ENCODE measurements around the gene CACNA1F.

Gene CACNA1F

GRCh38 chrX:49208399-49208798 is 24.7 kb downstream of the CACNA1F start:
- H3K4me3 ChIP-seq (ENCODE audit: low read length): no peak overlapping the region
- no peak for TF ChIP-seq CTCF (conservative IDR thresholded peaks at IDR 0.05; ENCODE audit: low read length)
- no peak for DNase-seq (ENCODE audit: low read depth)

- no peak for DNase-seq (ENCODE audit: low read depth)
- H3K4me3 ChIP-seq (ENCODE audit: low read length): no peak overlapping the region
- no peak for TF ChIP-seq CTCF (conservative IDR thresholded peaks at IDR 0.05; ENCODE audit: low read length)
Observed at GRCh38 chrX:49206543-49206942, 26.6 kb downstream of the CACNA1F start.

- no peak overlapping the region for H3K4me3 ChIP-seq (ENCODE audit: low read length)
- no peak for DNase-seq (ENCODE audit: low read depth)
- no peak for TF ChIP-seq CTCF (conservative IDR thresholded peaks at IDR 0.05; ENCODE audit: low read length)
Observed at GRCh38 chrX:49205443-49205842, 27.7 kb downstream of the CACNA1F start.

- no peak for TF ChIP-seq CTCF (conservative IDR thresholded peaks at IDR 0.05; ENCODE audit: low read length)
- H3K4me3 ChIP-seq (ENCODE audit: low read length): no peak overlapping the region
- no peak for DNase-seq (ENCODE audit: low read depth)
Observed at GRCh38 chrX:49204709-49205108, 28.4 kb downstream of the CACNA1F start.

- TF ChIP-seq CTCF (conservative IDR thresholded peaks at IDR 0.05; ENCODE audit: low read length): no peak
- DNase-seq (ENCODE audit: low read depth): no peak
Observed at GRCh38 chrX:49204017-49204416, 29.1 kb downstream of the CACNA1F start.

GRCh38 chrX:49203536-49203935 is 29.6 kb downstream of the CACNA1F start:
- no peak for TF ChIP-seq CTCF (conservative IDR thresholded peaks at IDR 0.05; ENCODE audit: low read length)
- no peak for DNase-seq (ENCODE audit: low read depth)
- no peak overlapping the region for H3K4me3 ChIP-seq (ENCODE audit: low read length)

More at GRCh38 chrX:49204017-49204416, 29.1 kb downstream of the CACNA1F start:
- H3K4me3 ChIP-seq (ENCODE audit: low read length): no peak overlapping the region

- no peak for DNase-seq (ENCODE audit: low read depth)
- no peak for TF ChIP-seq CTCF (conservative IDR thresholded peaks at IDR 0.05; ENCODE audit: low read length)
- H3K4me3 ChIP-seq (ENCODE audit: low read length): no peak overlapping the region
Observed at GRCh38 chrX:49202022-49202421, 31.1 kb downstream of the CACNA1F start.
